Measurements from ENCODE around the gene KCNH3.

KCNH3 gene

DNA sequence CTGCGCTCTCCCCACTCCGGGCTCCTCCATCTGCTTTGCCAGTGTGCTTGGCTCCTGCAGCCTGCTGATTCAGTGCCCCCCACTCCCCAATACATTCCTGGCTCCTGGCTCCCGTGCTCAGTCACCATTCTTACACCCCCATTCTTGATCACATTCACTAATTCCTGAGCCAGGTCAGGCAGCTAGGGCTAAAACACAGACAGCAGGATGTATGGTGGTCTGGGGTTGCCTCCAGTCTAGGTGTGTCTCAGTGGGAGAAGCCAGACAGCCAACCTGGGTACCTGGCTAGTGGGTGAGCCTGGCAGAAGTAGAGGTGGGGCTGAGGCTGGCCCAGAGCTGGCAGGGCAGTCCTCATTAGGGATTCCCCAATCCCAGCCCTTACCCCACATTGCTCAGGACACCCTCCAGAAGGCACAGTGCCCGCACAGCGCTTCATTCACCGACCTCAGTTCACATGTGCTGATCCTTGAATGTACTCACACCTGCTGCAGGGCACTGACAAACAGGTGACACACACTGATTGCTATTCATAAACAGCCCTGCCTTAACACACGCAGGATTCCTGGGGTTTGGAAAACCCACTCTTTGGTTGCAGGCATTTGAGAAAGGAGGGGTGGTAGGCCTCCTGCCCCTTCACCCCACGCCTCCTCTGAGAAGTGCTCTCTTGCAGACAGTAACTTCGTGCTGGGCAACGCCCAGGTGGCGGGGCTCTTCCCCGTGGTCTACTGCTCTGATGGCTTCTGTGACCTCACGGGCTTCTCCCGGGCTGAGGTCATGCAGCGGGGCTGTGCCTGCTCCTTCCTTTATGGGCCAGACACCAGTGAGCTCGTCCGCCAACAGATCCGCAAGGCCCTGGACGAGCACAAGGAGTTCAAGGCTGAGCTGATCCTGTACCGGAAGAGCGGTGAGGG is 1.7 kb downstream of the KCNH3 start:
- no peak overlapping the region for H3K4me3 ChIP-seq (replicated peaks in 1 of 2; ENCODE audit: low read depth in 2 of 2, low read length in 2 of 2)
- no peak for DNase-seq (ENCODE audit: low read depth in 2 of 2)
- TF ChIP-seq, protein P1, sequence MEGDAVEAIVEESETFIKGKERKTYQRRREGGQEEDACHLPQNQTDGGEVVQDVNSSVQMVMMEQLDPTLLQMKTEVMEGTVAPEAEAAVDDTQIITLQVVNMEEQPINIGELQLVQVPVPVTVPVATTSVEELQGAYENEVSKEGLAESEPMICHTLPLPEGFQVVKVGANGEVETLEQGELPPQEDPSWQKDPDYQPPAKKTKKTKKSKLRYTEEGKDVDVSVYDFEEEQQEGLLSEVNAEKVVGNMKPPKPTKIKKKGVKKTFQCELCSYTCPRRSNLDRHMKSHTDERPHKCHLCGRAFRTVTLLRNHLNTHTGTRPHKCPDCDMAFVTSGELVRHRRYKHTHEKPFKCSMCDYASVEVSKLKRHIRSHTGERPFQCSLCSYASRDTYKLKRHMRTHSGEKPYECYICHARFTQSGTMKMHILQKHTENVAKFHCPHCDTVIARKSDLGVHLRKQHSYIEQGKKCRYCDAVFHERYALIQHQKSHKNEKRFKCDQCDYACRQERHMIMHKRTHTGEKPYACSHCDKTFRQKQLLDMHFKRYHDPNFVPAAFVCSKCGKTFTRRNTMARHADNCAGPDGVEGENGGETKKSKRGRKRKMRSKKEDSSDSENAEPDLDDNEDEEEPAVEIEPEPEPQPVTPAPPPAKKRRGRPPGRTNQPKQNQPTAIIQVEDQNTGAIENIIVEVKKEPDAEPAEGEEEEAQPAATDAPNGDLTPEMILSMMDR (IDR thresholded peaks at IDR 0.05; ENCODE audit: low read depth, low read length): no peak

DNA sequence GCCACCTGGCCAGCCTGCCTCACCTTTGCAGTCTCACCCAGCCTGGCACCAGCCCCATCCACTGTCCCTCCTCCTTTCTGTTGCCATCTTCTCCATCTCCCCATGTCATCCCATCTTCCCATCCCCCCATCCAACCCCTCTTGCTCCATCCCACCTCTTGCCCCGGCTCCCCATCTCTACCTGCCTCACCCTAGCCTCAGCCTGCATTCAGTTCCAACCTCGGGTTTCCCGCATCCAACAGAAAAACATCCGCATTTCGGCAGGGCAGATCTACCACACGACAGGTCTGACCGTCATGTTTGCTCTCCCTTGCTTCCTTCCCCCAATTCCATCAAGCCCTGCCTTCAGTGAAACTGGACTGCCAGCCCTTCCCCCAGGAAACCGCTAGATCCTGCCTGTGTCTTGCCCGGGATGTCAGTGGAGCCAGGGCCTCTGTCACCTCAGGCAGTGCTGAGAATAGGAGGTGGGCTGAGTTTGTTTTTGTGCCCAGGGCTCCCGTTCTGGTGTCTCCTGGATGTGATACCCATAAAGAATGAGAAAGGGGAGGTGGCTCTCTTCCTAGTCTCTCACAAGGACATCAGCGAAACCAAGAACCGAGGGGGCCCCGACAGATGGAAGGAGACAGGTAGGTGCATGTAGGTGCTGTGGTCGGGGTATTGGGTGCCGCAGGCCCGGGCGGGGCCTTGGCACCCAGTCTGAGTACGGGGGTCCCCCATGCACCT is 2.5 kb downstream of the KCNH3 start:
- DNase-seq (ENCODE audit: low read depth in 2 of 2): no peak
- no peak overlapping the region for H3K4me3 ChIP-seq (replicated peaks in 1 of 2; ENCODE audit: low read depth in 2 of 2, low read length in 2 of 2)
- TF ChIP-seq, protein P1 (IDR thresholded peaks at IDR 0.05; ENCODE audit: low read depth, low read length): no peak

DNA sequence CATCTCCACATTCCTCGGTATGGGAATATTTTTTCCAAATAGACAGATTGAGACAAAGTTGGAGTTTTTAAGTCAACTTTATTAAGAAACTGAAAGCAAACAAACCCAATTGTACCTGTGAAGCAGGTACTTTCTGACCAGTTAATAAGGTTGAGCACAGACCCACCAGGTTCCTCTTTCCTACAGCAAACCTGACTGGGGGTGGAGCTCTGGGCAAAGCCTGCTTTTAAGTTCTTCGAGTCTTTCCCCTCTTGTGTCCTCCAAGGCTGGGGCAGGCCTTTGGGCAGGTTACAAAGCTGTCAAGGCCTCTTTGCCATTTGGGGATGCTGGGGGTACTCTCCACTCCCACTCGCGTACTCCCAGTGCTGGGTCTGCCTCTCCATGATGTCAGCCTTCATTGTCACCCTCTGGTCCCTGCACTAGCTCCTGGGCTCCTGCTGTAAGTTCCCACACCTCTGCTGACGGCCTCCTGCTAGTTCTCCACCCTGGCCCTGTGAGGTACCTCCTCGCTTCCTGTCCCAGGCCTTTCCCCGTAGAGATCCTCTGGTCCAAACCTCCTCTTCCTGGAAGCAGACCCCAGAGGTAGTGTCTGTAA is 3.2 kb downstream of the KCNH3 start:
- H3K4me3 ChIP-seq (replicated peaks in 1 of 2; ENCODE audit: low read depth in 2 of 2, low read length in 2 of 2): no peak overlapping the region
- no peak for DNase-seq (ENCODE audit: low read depth in 2 of 2)
- TF ChIP-seq, protein P1 (IDR thresholded peaks at IDR 0.05; ENCODE audit: low read depth, low read length): no peak

DNA sequence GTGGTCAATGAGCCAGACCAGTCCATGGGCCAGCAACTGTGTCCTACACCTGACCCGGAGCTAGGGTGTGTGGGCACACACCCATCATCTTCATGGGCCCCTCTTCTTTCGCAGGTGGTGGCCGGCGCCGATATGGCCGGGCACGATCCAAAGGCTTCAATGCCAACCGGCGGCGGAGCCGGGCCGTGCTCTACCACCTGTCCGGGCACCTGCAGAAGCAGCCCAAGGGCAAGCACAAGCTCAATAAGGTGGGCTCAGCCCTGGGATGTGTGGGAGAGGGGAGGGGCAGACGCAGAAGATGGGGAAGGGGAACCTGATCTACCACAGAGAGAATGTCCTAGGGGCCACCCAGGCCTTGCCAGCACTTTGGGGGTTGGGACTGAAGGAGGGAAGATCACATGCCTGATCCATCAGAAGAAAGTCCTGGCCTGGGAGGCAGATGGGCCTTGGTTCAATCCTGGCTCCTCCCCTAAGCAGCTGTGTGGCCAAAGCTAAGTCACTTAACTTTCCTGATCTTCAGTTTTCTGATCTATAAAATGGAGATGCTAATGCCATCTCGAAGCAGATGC is 3.8 kb downstream of the KCNH3 start:
- no peak for DNase-seq (ENCODE audit: low read depth in 2 of 2)
- TF ChIP-seq, protein P1 (IDR thresholded peaks at IDR 0.05; ENCODE audit: low read depth, low read length): no peak
- no peak overlapping the region for H3K4me3 ChIP-seq (replicated peaks in 1 of 2; ENCODE audit: low read depth in 2 of 2, low read length in 2 of 2)

DNA sequence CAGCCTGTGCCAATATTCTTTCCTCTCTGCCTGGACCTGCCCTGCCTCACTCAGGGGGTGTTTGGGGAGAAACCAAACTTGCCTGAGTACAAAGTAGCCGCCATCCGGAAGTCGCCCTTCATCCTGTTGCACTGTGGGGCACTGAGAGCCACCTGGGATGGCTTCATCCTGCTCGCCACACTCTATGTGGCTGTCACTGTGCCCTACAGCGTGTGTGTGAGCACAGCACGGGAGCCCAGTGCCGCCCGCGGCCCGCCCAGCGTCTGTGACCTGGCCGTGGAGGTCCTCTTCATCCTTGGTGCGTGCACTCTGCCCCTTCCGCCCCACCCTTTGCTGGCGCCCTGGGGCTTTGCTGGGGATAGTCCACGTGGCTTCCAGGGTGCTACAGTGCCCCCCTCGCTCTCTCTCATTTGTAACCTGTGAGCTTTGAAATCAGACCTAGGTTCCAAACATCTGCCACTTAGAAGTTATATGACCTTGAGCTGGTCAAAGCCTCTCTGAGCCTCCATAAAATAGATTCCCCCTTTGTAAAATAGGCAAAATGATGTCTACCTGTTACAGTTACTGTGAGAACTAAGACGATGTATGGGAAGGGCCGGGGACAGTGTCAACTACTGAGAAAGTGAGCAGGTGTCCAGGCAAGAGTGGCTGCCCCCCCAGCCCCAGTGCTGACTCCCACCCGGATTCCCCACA is 4.5 kb downstream of the KCNH3 start:
- TF ChIP-seq, protein P1 (IDR thresholded peaks at IDR 0.05; ENCODE audit: low read depth, low read length): no peak
- H3K4me3 ChIP-seq (replicated peaks in 1 of 2; ENCODE audit: low read depth in 2 of 2, low read length in 2 of 2): no peak overlapping the region
- DNase-seq (ENCODE audit: low read depth in 2 of 2): no peak

Measured in cardiac fibroblast (primary cell).